ENCODE data around the gene FIG4.

Gene FIG4

GRCh38 chr6:109795994-109796555 is 105.0 kb downstream of the FIG4 start:
- no peak overlapping the region for H3K9ac ChIP-seq
- H3K4me1 ChIP-seq: no peaks in the 10 kb centered on the region
- H3K79me2 ChIP-seq: no peaks in the 10 kb centered on the region
- H2AFZ ChIP-seq: no peak overlapping the region
- TF ChIP-seq CTCF (IDR thresholded peaks at IDR 0.05): no peak
- no peak overlapping the region for H3K4me2 ChIP-seq (ENCODE audit: low read length)
- H3K27me3 ChIP-seq (ENCODE audit: control insufficient read depth, insufficient read depth, low read length): no peaks in the 10 kb centered on the region
- H3K36me3 ChIP-seq (ENCODE audit: control insufficient read depth, insufficient read depth, low read length): no peaks in the 10 kb centered on the region
- H3K27ac ChIP-seq: no peak overlapping the region
- H3K9me3 ChIP-seq (ENCODE audit: control insufficient read depth, low read length): no peaks in the 10 kb centered on the region
- no peak overlapping the region for H3K4me3 ChIP-seq (ENCODE audit: low read depth, low read length)

GRCh38 chr6:109799129-109799528 is 108.0 kb downstream of the FIG4 start:
- H2AFZ ChIP-seq: no peak overlapping the region
- no peak overlapping the region for H3K27ac ChIP-seq
- H3K27me3 ChIP-seq (ENCODE audit: control insufficient read depth, insufficient read depth, low read length): no peaks in the 10 kb centered on the region
- H3K4me3 ChIP-seq (ENCODE audit: low read depth, low read length): no peak overlapping the region
- H3K9ac ChIP-seq: no peak overlapping the region
- no peaks in the 10 kb centered on the region for H3K4me1 ChIP-seq
- H3K79me2 ChIP-seq: no peaks in the 10 kb centered on the region
- H3K4me2 ChIP-seq (ENCODE audit: low read length): no peak overlapping the region
- no peaks in the 10 kb centered on the region for H3K9me3 ChIP-seq (ENCODE audit: control insufficient read depth, low read length)
- H3K36me3 ChIP-seq (ENCODE audit: control insufficient read depth, insufficient read depth, low read length): no peaks in the 10 kb centered on the region
- no peak for TF ChIP-seq CTCF (IDR thresholded peaks at IDR 0.05)

- Histone ChIP-seq H3K9ac (no peak overlapping the region), H3K4me3 (ENCODE audit: low read depth, low read length) (no peak overlapping the region), H3K4me2 (ENCODE audit: low read length) (no peak overlapping the region), H3K27ac (no peak overlapping the region), H3K79me2 (no peaks in the 10 kb centered on the region), H3K9me3 (ENCODE audit: control insufficient read depth, low read length) (no peaks in the 10 kb centered on the region), H2AFZ (no peak overlapping the region), H3K4me1 (no peaks in the 10 kb centered on the region), H3K36me3 (ENCODE audit: control insufficient read depth, insufficient read depth, low read length) (no peaks in the 10 kb centered on the region), H3K27me3 (ENCODE audit: control insufficient read depth, insufficient read depth, low read length) (no peaks in the 10 kb centered on the region)
- no peak for TF ChIP-seq CTCF (IDR thresholded peaks at IDR 0.05)
These were observed 108.6 kb downstream of the FIG4 start for GRCh38 chr6:109799664-109800063.

- TF ChIP-seq CTCF (IDR thresholded peaks at IDR 0.05): no peak
- Histone ChIP-seq H3K4me1 (no peaks in the 10 kb centered on the region), H3K4me2 (ENCODE audit: low read length) (no peak overlapping the region), H3K9me3 (ENCODE audit: control insufficient read depth, low read length) (no peaks in the 10 kb centered on the region), H3K36me3 (ENCODE audit: control insufficient read depth, insufficient read depth, low read length) (no peaks in the 10 kb centered on the region), H3K27me3 (ENCODE audit: control insufficient read depth, insufficient read depth, low read length) (no peaks in the 10 kb centered on the region), H2AFZ (no peak overlapping the region), H3K27ac (no peak overlapping the region), H3K9ac (no peak overlapping the region), H3K79me2 (no peaks in the 10 kb centered on the region), H3K4me3 (ENCODE audit: low read depth, low read length) (no peak overlapping the region)
These were observed 109.7 kb downstream of the FIG4 start for GRCh38 chr6:109800771-109801170.

- no peak overlapping the region for H3K4me3 ChIP-seq (ENCODE audit: low read depth, low read length)
These were observed 110.7 kb downstream of the FIG4 start for GRCh38 chr6:109801794-109802193.

More at GRCh38 chr6:109801794-109802193, 110.7 kb downstream of the FIG4 start:
- Histone ChIP-seq H2AFZ (no peak overlapping the region), H3K9ac (no peak overlapping the region), H3K79me2 (peaks cover 1% of the 10 kb centered on the region), H3K9me3 (ENCODE audit: control insufficient read depth, low read length) (no peaks in the 10 kb centered on the region), H3K4me1 (no peaks in the 10 kb centered on the region), H3K4me2 (ENCODE audit: low read length) (no peak overlapping the region), H3K36me3 (ENCODE audit: control insufficient read depth, insufficient read depth, low read length) (no peaks in the 10 kb centered on the region), H3K27ac (no peak overlapping the region), H3K27me3 (ENCODE audit: control insufficient read depth, insufficient read depth, low read length) (no peaks in the 10 kb centered on the region)
- TF ChIP-seq CTCF (IDR thresholded peaks at IDR 0.05): no peak
